NCI-H2081 (cell line): ENCODE measurements around the gene MIPEP.

Source experiments
- DNase-seq, 2 experiments: peaks; one replicate each; lab custom pipeline; 2025; lab: John Stamatoyannopoulos, UW

The MIPEP gene

DNA sequence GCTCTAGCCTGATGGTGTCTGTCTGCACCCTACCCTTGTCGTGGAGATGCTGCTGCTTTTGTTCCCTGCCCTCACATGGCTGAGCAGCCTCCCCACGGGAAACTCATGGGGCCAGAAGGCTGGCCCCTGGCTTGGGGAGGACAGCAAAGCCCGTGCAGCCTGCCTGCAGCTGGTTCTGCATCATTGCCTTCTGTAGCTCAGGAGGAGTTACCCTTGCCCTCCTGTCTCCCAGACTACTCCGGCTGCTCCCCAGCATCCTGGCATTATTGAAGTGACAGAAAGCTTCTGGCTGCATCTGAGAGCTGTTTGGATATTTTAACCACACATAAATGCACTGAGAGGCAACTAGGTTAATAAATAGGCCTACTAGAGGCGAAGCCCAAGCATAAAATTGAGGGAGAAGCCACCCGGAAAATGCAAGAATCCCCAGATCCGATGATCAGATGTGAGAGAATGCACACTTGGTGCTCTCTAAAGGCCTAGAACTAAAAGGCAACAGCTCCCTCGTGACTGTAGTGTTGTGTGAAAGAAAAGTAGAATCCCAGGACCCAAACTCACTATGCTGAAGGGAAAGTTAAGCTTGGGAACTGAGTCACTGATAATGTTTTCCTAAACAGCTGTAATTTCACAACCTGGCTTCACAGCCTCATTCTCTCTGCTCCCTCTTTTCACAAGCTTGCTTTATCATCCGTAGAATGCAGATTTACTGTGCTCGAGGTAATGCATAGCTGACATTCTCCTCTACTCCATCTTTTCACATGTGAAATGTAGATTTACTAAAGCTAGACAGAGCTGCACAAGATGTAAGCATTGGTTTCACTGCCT, 208.1 kb downstream of the MIPEP start:
- DNase-seq: no peak
